Measurements from ENCODE around the gene NDUFB6.
"Not testable (repeated sequence)": the region's sequence is repeated elsewhere in the genome, so short reads cannot be mapped to it uniquely, and the experiment has no call there.

Gene NDUFB6

GRCh38 chr9:32571969-32572899 is 725 bp downstream of the NDUFB6 start:
- peak; percentile 88 for DNase-seq (ENCODE audit: low spot score)

GRCh38 chr9:32570262-32570661 is 2.7 kb downstream of the NDUFB6 start:
- no peak for DNase-seq (ENCODE audit: low spot score)

DNA sequence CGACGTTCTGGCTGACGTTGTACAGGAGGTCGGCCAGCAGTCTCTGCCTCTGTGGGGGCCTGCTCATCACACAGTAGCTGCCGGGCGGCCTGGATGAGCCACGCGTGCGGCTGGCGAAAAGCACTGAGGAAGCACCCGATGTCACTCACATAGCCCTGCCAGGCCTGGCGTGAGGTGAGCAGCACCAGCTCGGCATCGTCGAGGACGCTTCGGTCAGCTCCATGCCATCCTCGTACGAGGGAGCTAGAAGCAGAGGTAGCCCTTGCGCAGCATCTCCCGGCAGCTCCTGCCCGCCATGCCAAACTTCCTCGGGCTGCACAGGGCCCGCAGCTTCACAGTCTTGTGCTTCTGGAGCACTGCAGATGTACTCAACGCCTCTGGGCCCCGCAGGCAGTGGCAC is 6.2 kb downstream of the NDUFB6 start:
- DNase-seq (ENCODE audit: low spot score), result no peak

GRCh38 chr9:32565967-32566366 is 7.0 kb downstream of the NDUFB6 start:
- no peak for DNase-seq (ENCODE audit: low spot score)

DNA sequence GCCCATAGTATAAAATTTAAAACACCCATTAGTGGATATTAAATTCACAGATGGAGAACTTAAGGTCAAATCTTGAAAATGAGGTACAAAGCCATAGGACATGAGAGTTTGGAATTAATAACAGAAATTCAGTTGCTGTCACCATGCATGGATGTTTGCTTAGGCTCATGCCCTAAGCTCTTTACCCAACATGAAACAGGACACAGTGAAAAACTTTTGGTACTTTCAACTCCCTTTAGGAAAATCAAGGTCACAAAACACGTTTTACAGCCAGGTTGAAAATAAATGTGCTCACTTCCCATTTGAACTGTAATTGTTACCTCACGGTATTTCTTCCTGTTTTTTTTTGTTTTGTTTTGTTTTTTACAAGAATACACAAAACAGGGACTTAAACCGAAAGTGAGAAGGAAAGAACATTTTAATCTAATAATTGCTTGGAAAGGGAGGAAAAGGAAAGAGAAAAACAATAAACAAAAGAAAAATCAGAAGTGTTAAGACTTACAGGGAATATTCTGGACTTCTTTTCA is 14.5 kb downstream of the NDUFB6 start:
- no peak for DNase-seq (ENCODE audit: low spot score)

GRCh38 chr9:32554591-32554990 is 18.4 kb downstream of the NDUFB6 start:
- no peak for DNase-seq (ENCODE audit: low spot score)

DNA sequence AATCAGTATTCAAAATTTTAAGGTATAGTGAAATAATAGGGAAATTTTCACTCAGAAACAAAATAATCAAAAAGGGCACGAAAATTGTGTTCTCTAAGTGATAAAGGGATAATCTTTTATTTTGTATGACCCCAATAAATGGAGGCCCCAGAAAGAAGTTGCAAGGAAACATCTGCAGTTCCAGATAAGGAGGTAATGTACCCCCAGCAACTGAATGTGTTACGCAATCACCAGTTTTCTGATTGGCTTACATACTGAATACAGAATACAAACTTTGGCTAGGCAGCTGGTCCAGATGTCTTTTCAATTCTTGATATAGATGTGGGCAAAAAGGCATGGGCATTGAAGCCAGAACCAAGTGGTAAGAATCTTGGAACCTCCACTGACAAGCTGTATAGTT is 18.9 kb downstream of the NDUFB6 start:
- peak; percentile 94 for DNase-seq (ENCODE audit: low spot score)

DNA sequence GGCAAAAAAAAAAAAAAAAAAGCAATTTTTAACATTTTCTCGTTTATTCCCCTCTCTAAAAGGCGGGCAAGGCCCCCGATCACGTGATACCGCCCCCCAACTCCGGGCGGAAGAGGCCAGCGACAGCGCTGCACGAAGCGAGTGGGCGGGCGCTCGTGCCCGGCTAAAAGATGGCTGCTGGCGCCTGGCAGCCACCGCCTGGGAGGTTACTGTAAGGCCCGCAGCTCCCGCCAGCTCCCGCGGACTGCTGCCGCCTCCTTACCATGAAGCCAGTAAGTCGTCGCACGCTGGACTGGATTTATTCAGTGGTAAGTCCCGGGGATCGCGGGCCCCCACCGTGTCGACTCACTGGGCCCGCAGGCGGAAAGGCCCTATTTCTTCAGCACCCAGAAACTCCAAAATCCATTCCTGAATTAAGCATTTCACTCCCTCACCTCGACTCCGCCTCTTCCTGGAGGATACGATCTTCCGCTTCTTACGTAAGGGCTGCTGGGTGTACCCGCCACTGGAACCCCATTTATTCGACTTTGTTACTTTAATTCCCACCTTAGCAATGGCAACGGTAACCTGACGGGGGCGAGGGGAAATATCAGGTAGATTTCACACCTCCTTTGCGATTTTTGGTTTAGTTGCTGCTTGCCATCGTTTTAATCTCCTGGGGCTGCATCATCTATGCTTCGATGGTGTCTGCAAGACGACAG is 20.6 kb downstream of the NDUFB6 start, which contains the start of the genes SMIM27 and TOPORS:
Gene SMIM27 (plus strand): TSS at position 156 of the 701 bp plus-strand sequence. CDS start 108 bp downstream, at position 264.
Gene TOPORS (minus strand): TSS at position 415 of the 701 bp plus-strand sequence. CDS start 150 bp downstream, at position 265.
- peak; percentile 91 for DNase-seq (ENCODE audit: low spot score)

- DNase-seq (ENCODE audit: low spot score), result peak; percentile 57
These were observed 21.5 kb downstream of the NDUFB6 start for GRCh38 chr9:32551276-32552051.

- peak; percentile 88 for DNase-seq (ENCODE audit: low spot score)
These were observed 22.2 kb downstream of the NDUFB6 start for GRCh38 chr9:32550562-32551275.

GRCh38 chr9:32550150-32550561 is 22.8 kb downstream of the NDUFB6 start:
- DNase-seq (ENCODE audit: low spot score), result peak; percentile 32

- not testable (repeated sequence) for DNase-seq (ENCODE audit: low spot score)
These were observed 24.7 kb downstream of the NDUFB6 start for GRCh38 chr9:32548213-32548612.

DNA sequence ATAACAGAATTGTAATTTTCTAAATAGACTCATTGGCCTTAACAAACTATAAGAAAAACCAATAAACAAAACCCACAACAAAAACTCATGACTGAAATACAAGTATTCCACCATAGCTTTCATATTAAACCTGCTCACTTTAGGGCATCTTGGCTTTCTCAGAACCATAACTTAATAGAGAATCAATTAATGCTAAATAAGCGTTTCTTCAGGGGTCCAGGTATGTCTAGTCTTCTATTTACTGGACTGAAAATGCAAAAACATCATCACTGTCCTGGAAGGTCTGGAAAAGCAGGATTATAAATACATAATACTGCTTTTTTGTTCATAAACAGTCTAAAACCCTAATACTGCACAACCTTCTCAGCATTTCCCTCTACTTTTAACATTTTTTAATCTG is 27.1 kb downstream of the NDUFB6 start:
- DNase-seq (ENCODE audit: low spot score), result no peak

DNA sequence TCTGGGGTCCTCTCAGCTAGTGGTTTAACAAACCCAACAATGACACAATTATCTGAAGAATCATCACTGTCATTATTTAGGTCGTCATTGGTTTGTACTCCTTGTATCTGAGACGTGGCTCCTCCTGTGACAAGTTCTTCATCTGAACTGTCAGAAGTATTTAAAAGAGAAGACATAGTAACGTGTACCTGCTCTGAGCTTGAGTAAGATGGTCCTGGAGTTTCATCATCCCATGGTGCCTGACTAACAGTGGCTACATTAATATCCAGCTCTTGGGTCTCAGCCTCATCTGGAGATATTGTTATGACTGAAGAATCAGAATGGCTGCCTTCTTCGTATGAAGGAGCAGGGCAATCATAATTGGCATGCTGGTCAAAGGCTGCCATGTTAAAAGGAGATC is 29.9 kb downstream of the NDUFB6 start:
- DNase-seq (ENCODE audit: low spot score), result no peak

DNA sequence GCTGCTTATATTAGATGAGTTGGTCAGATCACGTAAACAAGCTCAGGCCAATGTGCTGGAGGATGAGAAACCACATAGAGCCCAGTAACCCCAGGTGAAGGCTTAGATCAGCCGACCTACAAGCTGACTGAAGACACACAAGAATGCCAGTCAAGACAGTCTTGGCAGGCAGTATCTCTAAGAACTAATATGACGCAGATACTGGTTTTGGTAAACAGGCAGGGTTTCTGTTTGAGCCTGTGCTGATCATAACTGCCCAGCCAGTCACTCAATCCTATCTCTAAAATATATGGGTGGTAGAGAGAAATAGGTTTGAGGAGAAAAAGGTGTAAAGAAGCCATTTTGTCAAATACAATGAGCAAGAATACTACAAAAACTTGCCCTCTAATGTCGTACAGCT is 39.1 kb downstream of the NDUFB6 start:
- no peak for DNase-seq (ENCODE audit: low spot score)

DNA sequence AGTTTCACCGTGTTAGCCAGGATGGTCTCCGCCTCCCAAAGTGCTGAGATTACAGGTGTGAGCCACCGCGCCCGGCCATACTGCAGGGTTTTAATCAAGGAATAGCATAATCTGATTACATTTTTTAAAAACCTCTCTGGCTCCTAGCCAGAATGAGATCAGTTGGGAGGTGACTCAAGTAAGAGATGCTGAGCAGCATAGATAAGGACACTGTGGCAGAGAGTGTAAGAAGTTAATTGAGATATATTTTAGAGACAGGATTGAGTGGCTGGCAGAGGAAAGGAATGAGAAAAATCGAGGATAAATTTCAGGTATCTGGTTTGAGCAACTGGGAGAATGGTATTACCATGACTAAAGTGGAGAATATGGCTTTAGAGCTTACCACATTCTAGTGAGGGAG is 39.6 kb downstream of the NDUFB6 start:
- DNase-seq (ENCODE audit: low spot score), result peak; percentile 81

DNA sequence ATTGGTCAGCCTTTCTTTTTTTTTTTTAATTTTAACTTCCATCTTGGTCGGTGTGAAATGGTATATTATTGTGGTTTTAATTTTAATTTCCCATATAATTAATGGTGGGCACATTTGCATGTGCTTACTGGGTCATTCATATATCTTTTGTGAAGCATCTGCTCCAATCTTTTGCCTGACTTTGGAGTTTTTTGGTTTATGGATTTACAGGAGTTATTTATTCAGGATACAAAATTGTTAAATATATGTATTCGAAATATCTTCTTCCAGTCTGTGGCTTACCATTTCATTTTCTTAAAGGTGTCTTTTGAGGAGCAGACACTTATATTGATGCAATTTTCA is 46.3 kb downstream of the NDUFB6 start:
- DNase-seq (ENCODE audit: low spot score), result no peak

DNA sequence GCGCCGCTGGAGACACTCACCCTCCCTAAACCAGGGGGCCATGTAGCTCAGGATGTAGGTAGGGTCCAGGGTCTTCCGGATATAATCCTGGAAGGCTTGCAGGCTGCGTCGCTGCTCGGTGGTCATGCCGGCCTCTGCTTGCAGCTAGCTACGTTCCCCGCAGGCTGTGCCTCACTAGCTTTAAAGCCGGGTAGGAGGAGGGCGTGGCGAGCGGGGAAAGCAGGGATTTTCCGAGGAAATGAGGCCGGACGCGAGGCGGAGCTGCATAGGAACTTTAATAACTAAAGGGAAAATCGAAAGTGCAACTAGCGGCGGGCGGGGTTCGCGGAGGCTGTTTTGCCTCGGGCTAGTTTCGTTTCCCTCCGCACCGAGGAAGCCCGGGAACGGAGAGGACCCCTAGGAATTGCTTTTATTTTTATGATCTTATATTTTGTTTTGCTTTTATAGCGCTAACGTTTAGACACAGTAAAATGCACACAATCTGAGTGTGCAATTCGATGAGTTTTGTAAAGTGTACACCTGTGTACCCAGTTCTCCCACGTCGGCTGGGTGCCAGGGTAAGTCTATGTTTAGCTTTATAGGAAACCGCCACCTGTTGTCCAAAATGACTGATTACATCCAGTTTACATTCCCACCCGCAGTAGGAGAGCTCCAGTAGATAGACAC is 46.8 kb downstream of the NDUFB6 start, which contains the start of gene RIGI:
Gene RIGI (minus strand): TSS at position 156 of the 666 bp plus-strand sequence. CDS start 30 bp downstream, at position 126.
- peak; percentile 82 for DNase-seq (ENCODE audit: low spot score)

DNA sequence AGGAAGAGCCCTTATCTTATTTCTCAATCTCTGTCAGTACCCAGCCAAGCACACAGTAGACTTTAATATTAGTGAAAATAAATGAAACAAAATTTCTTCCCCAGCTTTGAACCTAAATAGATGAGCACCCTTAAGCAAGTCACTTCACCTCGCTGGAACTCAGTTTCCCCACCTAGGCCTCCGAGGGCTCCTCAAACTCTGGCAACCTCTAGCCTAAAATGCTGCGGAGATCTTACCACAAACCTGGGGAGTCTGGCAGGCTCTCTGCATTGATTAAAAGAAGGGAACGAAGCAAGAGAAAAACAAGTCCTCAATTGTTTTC is 47.3 kb downstream of the NDUFB6 start:
- peak; percentile 21 for DNase-seq (ENCODE audit: low spot score)

DNA sequence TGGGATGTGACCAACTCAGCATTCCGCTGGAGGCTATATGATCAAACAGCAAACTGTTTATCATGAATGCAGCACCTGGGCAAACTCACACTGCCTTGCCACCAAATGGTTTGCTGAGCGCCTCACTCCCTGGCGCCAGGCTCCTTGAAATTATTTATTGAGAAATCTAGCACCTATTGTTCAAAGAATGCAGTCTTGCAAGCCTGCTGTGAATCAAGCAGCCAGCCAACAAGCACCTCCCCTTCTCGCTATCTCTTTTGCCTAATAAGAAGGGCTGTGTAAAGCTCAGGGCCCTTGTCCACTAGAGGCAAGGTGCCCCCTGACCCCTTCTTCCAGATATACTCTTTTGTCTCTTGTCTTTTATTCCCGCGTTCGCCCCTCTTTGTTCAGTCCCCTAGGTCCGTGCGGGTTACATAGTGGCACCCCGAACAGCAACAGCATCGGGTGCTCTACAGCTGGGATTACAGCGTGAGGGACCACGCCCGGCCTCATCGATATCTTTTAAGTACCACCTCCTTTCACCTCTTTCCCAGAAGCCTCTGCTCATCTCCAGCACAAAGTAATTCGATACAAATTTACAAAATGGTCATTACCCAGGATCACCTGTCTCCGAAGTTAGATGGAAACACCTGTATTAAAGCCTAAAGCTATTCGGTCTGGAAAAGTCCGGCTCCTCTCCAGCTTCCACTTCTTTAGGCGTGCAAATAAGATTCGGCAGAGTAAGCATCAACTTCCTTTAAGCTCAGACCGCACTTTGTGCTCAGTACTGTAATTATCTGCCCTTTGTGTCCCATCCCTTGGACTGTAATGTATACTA is 47.9 kb downstream of the NDUFB6 start:
- DNase-seq (ENCODE audit: low spot score), result peak; percentile 34
